Suprapubic skin (tissue), 4 donors: ENCODE results near the gene CRLF3.

Experiments used
- CTCF ChIP-seq, 2 donors: fragments of 200-600 bp in 1 of 2; fragments of 450-650 bp in 1 of 2; sonication (generic) in 1 of 2; IDR thresholded peaks; one replicate each; pipeline ENCODE4 v1.5.1; 2016 to 2019; ENCODE audit warnings: antibody characterized with exemption in 2 of 2, mild to moderate bottlenecking in 1 of 2, moderate library complexity in 1 of 2
- EP300 ChIP-seq: sonication (generic); formaldehyde crosslinking; IDR thresholded peaks from one replicate; pipeline ENCODE4 v1.6.1; 2017; ENCODE audit warnings: antibody characterized with exemption
- POLR2A ChIP-seq, 2 donors: fragments of 450-650 bp; IDR thresholded peaks; one replicate each; pipeline ENCODE4 v1.6.1; 2017; ENCODE audit warnings: antibody characterized with exemption in 2 of 2, mild to moderate bottlenecking in 2 of 2, moderate library complexity in 2 of 2
- POLR2AphosphoS5 ChIP-seq, 3 donors: sonication (generic); formaldehyde crosslinking; IDR thresholded peaks; one replicate each; pipeline ENCODE4 v1.6.1; 2017; ENCODE audit warnings: antibody characterized with exemption in 3 of 3

GRCh38 chr17:30829022-30829421 lies 4.5 kb upstream of the CRLF3 start:
- TF ChIP-seq POLR2AphosphoS5 (IDR thresholded peaks at IDR 0.05) (no peak), CTCF (IDR thresholded peaks at IDR 0.05) (no peak), POLR2A (IDR thresholded peaks at IDR 0.05) (no peak), EP300 (no peak)
